BE2C (cell line): ENCODE data around the gene MAGI1.
"Not testable (repeated sequence)": the region's sequence is repeated elsewhere in the genome, so short reads cannot be mapped to it uniquely, and the experiment has no call there.

ENCODE experiments used
- DNase-seq: peaks from one replicate; pipeline ENCODE4 v3.0.0-alpha.2; 2020
- H3K27me3 ChIP-seq: fragments of 250-450 bp; sonication (Bioruptor Pico); 2 replicates; pipeline ENCODE4 v1.5.1; 2020; ENCODE audit warnings: mild to moderate bottlenecking
- H3K36me3 ChIP-seq: fragments of 250-450 bp; sonication (Bioruptor Pico); 2 replicates; pipeline ENCODE4 v1.5.1; 2020; ENCODE audit warnings: mild to moderate bottlenecking
- H3K4me1 ChIP-seq: fragments of 250-450 bp; sonication (Bioruptor Pico); 2 replicates; pipeline ENCODE4 v1.5.1; 2020
- H3K4me3 ChIP-seq: 2 replicates; pipeline ENCODE4 v1.5.1; 2011; ENCODE audit warnings: low read depth, low read length
- H3K9me3 ChIP-seq: fragments of 250-450 bp; sonication (Bioruptor Pico); 2 replicates; pipeline ENCODE4 v1.5.1; 2020
- TF ChIP-seq, protein P1 (sequence below): IDR thresholded peaks from 2 replicates; pipeline ENCODE4 v1.5.1; 2012; ENCODE audit warnings: mild to moderate bottlenecking, low read depth, low read length

The MAGI1 gene

DNA sequence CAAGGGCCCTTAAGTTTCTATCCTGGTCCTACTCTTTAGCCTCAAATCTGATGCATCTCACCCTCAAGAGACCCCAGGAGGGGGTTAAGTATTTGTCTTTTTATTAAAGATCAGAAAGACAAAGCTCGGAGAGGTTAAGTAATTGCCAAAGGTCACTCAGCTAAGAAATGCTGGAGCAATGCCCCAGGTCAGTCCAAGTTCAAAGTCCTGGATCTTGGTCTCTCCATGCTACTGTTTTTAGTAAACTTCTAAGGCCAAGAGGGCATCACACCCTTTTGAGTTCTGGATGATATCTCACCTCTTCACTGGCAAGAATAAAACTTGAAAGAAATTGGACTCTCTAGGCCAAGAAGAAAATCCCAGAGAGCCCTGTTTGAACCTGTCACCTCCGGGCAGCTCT lies 488.6 kb downstream of the MAGI1 start:
- Histone ChIP-seq H3K36me3 (no peaks in the 10 kb centered on the region), H3K9me3 (no peaks in the 10 kb centered on the region), H3K4me1 (no peaks in the 10 kb centered on the region), H3K27me3 (no peaks in the 10 kb centered on the region), H3K4me3 (no peak overlapping the region)
- TF ChIP-seq, protein P1, sequence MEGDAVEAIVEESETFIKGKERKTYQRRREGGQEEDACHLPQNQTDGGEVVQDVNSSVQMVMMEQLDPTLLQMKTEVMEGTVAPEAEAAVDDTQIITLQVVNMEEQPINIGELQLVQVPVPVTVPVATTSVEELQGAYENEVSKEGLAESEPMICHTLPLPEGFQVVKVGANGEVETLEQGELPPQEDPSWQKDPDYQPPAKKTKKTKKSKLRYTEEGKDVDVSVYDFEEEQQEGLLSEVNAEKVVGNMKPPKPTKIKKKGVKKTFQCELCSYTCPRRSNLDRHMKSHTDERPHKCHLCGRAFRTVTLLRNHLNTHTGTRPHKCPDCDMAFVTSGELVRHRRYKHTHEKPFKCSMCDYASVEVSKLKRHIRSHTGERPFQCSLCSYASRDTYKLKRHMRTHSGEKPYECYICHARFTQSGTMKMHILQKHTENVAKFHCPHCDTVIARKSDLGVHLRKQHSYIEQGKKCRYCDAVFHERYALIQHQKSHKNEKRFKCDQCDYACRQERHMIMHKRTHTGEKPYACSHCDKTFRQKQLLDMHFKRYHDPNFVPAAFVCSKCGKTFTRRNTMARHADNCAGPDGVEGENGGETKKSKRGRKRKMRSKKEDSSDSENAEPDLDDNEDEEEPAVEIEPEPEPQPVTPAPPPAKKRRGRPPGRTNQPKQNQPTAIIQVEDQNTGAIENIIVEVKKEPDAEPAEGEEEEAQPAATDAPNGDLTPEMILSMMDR, result no peak
- DNase-seq, result no peak

DNA sequence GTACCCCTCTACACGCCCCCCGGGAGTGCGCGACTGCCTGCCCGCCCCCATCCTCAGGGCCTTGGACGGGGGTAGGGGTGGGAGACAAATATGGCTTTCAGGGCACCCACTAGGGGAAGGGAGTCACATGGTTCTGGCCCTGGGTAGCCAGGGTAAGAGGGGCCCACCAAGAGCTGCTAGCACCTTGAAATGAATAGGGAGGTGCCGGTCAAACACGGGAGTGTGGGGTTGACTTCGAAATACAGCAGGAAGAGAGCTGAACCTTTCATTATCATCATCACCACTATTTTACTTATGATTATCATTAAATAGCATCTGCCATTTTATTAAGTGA lies 489.1 kb downstream of the MAGI1 start:
- H3K4me1 ChIP-seq, result no peaks in the 10 kb centered on the region
- H3K9me3 ChIP-seq, result no peaks in the 10 kb centered on the region
- peak overlapping the region; percentile 72 for H3K4me3 ChIP-seq
- H3K36me3 ChIP-seq, result no peaks in the 10 kb centered on the region
- no peaks in the 10 kb centered on the region for H3K27me3 ChIP-seq
- TF ChIP-seq, protein P1, result no peak
- no peak for DNase-seq

DNA sequence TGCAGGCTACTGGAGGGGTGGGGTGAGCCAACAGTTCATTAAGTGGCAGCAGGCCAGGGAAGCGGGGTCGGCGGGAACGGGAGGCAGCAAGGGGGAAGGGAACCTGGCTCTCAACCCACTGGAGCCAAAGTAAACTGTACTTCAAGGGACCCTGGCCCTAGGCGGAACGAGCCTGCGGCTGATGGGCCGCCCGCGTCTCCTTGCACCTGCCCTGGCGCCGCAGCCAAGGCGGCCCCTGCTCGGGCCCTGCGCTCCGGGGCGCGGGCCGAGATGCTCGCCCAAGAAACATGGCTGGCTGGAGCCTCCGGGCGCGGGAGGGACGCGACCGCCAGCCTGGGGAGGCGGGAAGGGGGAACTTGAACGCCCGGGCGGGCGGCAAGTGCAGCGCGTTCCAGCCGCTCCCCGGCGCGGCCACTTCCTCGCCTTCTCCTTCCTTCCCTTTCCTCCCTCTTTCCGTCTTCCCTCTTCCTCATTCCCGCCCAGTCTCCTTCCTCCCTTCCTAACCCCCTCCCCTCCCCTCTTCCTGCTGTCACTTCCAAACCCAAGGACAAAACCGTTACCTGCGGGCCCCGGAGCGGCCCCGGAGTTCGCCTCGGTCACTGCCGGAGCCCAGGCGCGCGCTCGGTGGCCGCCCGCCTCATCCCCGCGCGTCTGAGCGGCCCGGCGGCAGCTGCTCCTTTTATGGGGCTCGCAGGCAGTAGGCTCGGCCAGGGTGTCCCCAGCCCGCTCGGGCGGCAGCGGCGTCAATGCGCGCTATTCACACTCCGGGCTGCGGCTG lies 489.7 kb downstream of the MAGI1 start:
- Histone ChIP-seq H3K9me3 (no peaks in the 10 kb centered on the region), H3K4me3 (peak overlapping the region; percentile 72), H3K27me3 (no peaks in the 10 kb centered on the region), H3K4me1 (no peaks in the 10 kb centered on the region), H3K36me3 (no peaks in the 10 kb centered on the region)
- peak; percentile 62 for DNase-seq
- TF ChIP-seq, protein P1, result no peak

DNA sequence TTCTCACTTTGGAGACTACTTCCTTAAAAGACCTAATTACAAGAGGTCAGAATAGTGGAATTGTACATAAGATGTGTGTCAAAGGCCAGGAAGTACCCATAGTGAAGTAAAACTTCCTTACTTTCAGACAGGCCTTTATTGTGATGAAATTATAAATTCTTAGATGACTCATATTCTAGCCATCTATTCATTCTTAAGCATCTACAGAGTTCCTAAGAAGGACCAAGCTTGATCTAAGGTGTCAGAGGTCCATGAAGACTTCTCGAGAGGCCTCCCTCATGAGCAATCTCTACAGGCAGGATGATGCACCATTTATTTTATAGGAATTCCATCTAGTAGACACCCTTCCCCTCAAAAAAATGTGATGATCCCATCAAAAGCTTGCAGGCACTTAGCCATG lies 493.3 kb downstream of the MAGI1 start:
- Histone ChIP-seq H3K9me3 (no peaks in the 10 kb centered on the region), H3K4me1 (no peaks in the 10 kb centered on the region), H3K4me3 (no peak overlapping the region), H3K36me3 (no peaks in the 10 kb centered on the region), H3K27me3 (no peaks in the 10 kb centered on the region)
- TF ChIP-seq, protein P1, result no peak
- no peak for DNase-seq

DNA sequence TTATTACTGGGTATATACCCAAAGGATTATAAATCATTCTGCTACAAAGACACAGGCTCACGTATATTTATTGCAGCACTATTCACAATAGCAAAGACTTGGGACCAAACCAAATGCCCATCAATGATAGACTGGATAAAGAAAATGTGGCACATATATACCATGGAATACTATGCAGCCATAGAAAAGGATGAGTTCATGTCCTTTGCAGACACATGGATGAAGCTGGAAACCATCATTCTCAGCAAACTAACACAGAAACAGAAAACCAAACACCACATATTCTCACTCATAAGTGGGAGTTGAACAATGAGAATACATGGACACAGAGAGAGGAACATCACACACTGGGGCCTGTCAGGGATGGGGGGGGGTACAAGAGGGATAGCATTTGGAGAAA lies 495.3 kb downstream of the MAGI1 start:
- H3K4me1 ChIP-seq, H3K4me3 ChIP-seq, H3K36me3 ChIP-seq, H3K9me3 ChIP-seq, DNase-seq, H3K27me3 ChIP-seq: not testable (repeated sequence)

- no peaks in the 10 kb centered on the region for H3K36me3 ChIP-seq
- no peak for DNase-seq
- H3K4me3 ChIP-seq, result no peak overlapping the region
- no peaks in the 10 kb centered on the region for H3K27me3 ChIP-seq
- TF ChIP-seq, protein P1, result no peak
- H3K9me3 ChIP-seq, result no peaks in the 10 kb centered on the region; the same call in 1 of the 2 replicates
- peaks cover 2% of the 10 kb centered on the region; the same call in 1 of the 2 replicates for H3K4me1 ChIP-seq
These were observed 498.1 kb downstream of the MAGI1 start for GRCh38 chr3:65540666-65541065.
